Activated T-cell treated with anti-CD3 and anti-CD28 coated beads for 1 hour (primary cell): ENCODE results near the gene USF3.

Experiments
- DNase-seq: peaks from one replicate; pipeline ENCODE4 v3.0.0-alpha.2; 2020; ENCODE audit warnings: low read depth

The USF3 gene

DNA sequence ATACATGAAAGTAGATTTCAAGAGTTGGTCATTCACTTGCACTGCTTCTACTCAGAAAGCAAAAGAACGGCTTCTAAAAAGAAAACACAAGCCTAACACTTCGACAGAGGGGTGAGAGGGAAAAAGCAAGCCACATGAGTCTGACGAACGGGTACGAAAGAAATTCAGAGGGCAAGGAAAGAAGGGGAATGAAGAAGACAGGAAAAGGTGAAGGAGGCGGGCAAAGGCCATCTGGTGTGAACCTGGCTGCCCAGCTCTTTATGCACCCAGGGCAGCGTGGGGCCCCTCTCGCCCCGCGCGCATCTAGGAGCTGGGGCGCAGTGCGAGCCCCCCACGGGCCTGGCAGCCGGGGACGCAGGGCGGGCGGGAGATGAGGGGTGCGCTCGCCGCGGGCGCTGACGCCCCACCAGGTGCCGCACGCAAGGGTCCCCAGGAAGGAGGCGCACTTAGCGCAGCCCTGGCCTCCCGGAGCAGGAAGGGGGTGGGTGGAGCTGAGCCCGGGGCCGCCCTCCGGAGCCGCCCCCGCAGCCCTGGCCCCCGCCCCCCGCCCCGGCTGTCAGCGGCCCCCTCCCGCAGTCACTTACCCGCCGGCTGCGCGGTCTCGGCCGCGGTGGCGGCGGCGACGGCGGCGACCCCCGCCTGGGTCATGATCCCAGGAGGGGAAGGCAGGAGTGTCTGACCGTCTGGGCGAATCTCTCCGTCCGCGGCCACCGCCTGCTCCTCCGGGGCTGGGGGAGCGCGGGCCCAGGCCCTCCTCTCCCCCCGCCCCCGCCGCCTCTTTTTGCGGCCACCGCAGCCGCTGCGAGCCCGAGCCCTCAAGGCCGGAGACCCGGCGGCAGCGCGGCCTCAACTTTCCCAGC is at the start of gene USF3:
TSS of gene USF3 (minus strand) at position 857 of the 860 bp plus-strand sequence. CDS start 21,764 bp downstream, outside the sequence.
- DNase-seq, result peak; percentile 75

DNA sequence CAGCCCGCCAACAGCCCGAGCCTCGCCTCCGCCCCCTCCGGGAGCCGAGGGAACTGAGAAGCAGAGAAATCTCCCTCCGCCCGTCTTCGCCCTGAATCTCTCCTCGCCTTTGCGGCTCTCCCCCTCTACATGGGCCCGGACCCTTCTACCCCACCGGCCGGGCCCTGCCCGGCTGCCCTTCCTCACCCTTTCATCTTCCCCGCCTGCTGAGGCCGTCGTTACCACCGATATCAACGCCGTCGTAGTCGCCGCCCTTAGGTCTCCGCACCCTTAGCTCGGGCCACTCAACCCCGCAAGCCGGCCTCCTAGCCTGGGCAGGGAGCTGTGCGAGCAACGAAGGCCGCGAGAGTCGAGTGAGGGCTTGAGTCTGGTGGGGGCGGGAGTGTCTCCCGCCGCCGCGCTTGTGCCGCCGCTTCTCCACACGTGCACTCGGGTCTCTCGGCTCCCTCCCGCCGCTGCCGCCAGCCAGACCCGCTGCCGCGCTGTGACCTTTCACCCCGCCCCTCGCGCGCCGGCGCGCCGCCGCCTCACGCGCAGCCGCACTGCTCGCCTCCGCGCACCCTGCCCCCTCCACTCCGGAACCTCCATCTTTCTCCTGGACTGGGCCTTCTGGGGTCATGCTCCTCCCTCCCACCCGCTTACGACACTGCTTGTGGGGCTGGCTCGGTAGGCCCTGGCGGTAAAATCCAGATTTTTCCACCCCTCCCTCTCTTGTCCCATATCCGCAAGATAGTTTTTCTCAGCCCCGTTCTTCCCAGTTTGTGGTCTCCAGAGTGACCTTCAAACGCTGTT is 49.5 kb upstream of the USF3 start, which contains the start of gene NAA50:
TSS of gene NAA50 (minus strand) at position 494 of the 792 bp plus-strand sequence. CDS start at position 194, 300 bp downstream.
- peak; percentile 92 for DNase-seq

GRCh38 chr3:113744941-113745755 is 48.7 kb upstream of the USF3 start:
- DNase-seq, result peak; percentile 63

- no peak for DNase-seq
Measured at GRCh38 chr3:113743006-113743630, 46.7 kb upstream of the USF3 start.

DNA sequence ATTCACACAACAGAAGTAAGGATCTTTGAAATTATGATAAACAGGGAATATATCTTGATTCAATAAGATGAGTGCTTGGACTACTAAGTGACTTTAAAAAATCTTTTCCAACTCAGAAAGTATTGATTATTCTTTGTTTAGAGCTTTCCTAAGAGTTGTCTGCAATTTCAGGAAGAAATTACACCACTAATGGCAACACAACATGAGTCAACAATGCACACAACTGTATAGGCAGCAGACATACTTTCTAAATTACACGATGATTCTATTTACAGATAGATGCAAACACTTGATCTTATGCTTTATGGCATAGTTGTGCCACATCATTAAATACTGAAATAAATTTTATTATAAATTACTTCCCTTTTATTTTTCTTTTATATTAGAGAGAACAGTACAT is 45.2 kb upstream of the USF3 start:
- no peak for DNase-seq

GRCh38 chr3:113741086-113741485 is 44.6 kb upstream of the USF3 start:
- no peak for DNase-seq

DNA sequence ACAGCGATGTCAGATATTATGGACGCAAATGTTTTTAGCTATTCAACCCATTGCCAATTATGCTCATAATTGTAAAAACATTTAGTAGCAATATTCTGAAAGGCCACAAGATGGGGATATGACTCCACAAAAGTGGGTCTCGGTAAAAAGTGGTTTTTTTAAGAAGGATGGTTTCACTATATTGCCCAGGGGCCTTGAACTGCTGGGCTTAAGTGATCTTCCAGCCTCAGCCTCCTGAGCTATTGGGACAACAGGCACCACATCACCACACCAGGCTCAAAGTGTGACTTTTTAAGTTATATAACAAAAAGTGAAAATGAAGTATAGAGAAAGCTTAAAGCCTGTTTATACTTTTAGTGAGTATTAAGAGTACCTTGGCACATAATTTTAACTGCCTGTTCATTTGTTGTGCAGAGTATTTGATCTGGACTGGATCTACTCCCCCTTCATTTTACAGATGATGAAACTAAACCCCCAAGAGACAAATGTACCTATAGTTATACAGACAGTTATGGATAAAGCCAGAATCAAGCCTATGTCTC is 40.2 kb upstream of the USF3 start:
- DNase-seq, result no peak

- DNase-seq, result no peak
Measured at GRCh38 chr3:113731694-113732093, 35.3 kb upstream of the USF3 start.

- no peak for DNase-seq
Measured at GRCh38 chr3:113730550-113730949, 34.1 kb upstream of the USF3 start.

GRCh38 chr3:113728661-113729060 is 32.2 kb upstream of the USF3 start:
- DNase-seq, result no peak

GRCh38 chr3:113721636-113722035 is 25.2 kb upstream of the USF3 start:
- DNase-seq, result no peak

DNA sequence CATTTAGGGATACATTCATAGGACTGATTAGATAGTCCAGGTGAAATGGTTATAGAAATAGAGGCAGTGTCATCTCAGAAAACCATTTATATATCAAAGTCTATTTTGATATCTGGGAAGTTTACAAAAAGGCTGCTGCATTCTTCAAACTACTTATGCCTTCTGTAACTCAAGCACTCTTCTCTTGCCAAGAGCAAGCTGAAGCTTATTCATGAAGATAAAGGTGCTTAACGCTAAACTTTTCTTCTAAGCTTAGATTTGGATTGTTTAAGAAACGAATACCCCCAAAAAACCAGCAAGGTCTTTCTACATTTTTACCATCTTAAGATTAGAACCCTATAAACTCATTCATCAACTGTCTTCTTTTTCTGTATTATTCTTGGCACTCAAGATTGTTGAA is 23.3 kb upstream of the USF3 start:
- DNase-seq, result no peak

DNA sequence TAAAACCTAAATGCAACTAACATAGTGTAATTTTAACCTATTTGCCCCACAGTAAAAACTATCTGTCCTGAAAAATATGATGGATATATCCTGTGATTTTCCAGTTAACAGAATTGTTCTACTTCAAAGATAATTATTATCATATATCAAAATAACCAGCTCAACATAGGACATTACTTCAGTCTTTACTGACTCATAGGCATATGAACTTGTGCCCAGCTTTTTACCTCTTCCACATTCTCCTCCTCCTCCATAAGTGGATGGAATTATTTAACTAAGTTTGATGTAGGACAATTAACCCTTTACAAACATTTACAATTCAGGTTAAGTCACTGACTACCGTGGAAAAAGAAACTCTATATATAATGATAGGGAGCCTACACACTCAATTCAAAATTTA is 22.9 kb upstream of the USF3 start:
- DNase-seq, result no peak

DNA sequence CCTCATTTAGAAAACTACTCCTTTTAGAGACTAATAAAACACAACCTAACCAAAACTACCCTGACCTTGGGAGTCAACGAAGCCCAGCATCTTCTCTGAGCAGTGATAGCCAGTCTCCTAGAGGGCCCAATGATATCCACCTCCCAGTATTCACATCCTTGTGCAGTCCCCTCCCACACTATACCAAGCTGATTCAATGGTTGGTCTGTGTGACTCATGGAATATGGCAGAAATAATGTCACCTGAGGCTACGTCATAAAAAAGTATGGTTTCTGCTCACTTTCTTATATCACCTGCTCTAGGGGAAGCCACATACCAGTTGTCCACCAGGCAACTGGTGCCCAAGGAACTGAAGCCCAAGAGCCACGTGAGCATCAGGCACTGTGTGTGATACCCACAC is 21.4 kb upstream of the USF3 start:
- DNase-seq, result no peak

DNA sequence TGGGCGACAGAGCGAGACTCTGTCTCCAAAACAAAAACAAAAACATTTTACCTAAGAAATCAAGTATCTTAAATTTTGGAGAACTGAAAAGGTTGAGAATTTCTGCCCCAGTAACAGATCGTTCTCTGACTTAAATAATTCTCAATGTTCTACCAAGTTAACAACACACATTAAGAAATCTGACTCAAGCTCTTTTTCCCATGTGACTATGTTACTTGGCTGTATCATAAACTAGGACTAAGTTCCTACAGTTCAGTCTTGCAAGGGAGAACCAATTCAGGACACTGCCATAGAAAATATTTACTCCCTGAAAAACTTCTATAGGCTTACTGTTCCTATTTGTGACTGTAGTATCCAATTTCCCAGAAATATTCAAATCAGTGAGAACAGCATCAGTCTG is 20.9 kb upstream of the USF3 start:
- DNase-seq, result no peak

DNA sequence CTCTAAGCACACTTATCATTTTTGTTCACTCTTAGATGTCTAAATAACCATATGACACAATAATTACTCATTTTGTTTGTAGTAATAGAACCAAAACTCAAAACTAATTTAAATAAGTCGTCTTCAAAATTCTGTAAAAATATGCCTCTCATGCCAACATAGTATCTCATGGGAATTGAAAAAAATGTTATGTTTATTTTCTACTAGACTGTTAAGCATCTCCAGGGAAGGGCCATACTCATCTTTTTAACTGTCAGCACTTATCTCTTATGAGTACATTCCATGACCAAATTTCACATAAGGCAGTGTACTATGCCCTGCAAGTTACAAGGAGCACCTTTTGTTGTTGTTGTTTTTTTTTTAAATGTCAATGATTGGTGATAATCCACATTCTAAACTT is 18.3 kb upstream of the USF3 start:
- DNase-seq, result no peak

GRCh38 chr3:113712129-113712528 is 15.7 kb upstream of the USF3 start:
- no peak for DNase-seq

- DNase-seq, result no peak
Measured at GRCh38 chr3:113707835-113708234, 11.4 kb upstream of the USF3 start.

GRCh38 chr3:113698956-113699355 is 2.5 kb upstream of the USF3 start:
- DNase-seq, result no peak

DNA sequence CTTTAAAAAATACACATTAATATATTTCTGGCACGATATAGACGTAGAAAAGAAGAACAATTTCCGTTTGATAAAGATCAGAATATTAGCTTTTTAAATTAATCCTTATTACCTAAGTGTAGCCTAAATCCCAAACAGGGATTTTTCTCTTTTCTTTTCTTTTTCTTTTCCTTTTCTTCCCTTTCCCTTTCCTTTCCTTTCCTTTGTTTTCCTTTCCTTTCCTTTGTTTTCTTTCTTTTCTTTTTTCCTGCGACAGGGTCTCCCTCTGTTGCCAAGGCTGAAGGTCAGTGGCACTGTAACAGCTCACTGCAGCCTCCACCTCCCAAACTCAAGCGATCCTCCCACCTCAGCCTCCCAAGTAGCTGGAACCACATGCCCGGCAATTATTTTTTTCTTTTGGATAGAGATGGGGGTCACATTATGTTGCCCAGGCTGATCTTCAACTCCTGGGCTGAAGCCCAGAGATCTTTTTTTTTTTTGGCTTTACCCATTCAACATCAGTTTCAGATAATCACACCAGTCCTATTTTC is 1.8 kb upstream of the USF3 start:
- DNase-seq, result no peak

- no peak for DNase-seq
Measured at GRCh38 chr3:113697500-113698090, 1.2 kb upstream of the USF3 start.
